Fibroblast of skin of right biceps (primary cell): ENCODE data around the gene MARCHF4.
A peak's percentile ranks its signal among the peaks of the same experiment; 100 is the strongest.

ENCODE experiments used
- DNase-seq: peaks from one replicate; pipeline ENCODE4 v3.0.0-alpha.2; 2013

The MARCHF4 gene, protein sequence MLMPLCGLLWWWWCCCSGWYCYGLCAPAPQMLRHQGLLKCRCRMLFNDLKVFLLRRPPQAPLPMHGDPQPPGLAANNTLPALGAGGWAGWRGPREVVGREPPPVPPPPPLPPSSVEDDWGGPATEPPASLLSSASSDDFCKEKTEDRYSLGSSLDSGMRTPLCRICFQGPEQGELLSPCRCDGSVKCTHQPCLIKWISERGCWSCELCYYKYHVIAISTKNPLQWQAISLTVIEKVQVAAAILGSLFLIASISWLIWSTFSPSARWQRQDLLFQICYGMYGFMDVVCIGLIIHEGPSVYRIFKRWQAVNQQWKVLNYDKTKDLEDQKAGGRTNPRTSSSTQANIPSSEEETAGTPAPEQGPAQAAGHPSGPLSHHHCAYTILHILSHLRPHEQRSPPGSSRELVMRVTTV

DNA sequence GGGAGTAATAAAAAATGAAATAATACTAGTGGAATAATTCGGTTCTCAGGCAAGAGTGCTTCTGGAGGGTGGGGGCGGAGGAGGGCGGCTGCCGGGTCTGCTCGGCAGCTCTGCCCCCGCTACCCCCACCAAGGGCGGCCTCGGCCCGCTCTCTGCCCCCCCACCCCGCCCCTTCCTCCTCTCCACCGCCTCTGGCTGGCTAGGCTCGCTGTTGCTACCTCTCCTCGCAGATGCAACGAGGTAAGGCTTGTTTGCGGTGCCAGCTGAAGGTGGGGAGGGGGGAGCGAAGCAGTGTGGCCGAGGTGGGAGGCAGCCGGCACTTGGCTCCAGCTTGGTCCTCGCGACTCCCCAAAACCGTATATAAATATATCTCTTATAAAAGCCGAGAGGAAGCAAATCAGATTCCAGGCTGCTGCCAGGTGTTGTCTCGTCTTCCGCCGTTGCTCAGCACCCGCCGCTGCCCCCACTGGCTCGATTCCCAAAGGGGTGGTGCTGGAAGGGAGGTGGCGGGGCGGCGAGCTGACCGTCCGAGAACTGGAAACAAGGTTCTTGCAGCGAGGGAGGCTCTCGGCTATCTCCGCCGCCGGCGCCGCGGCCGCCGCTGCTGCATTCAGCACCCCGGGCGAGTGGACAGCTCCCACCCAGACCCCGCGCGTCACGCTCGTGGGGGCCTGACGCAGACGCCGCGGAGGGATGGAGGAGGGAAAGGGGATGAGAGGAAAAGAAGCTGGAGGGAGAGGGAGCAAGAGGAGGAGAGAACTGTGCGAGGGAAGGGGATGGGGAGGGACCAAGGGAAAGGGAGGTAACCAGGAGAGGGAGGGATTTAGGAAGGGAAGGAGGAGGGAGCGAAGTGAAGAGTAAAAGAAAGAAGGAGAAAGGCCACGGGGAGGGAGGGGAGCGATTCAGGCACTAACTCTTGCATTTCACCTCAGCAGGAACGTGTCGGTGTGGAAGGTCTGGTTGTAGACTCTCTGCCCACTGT is at the start of gene MARCHF4:
Gene MARCHF4 (minus strand): TSS at position 763 of the 982 bp plus-strand sequence. CDS start 2,223 bp downstream, outside the sequence.
- DNase-seq = peak; percentile 86

DNA sequence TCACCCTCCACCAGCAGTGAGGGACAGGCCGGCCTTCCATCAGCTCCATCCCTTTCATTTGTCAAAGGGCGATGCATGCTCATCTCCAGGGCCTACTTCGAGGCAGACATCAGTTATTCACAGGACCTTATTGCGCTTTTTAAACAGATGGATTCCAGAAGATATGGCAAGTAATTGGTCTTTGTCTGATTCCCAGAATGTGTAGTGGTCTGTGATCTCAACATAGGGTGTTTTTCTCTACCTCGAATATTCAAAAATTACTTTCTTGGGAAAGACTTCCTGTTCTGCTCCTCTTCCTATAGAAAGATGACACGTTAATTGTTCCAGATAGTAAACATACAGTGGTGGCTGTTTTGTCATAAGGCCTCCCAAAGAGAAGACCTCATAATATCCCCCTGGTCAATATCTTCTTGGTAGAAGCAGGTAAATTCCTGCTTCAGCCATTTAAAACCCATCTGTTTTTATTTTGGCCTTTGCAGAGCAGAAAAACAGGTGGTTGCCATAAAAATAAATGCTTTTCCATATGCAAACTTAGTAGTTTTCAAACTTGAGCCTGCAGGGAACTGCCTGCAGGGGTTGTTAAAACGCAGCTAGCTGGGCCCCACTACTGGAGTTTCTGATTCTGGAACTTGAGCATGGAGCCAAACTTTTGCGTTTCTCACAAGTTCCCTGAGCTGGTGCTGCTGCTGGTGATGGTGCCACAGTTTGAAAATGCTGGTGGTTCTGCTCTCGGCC is 48.3 kb upstream of the MARCHF4 start:
- DNase-seq = no peak

DNA sequence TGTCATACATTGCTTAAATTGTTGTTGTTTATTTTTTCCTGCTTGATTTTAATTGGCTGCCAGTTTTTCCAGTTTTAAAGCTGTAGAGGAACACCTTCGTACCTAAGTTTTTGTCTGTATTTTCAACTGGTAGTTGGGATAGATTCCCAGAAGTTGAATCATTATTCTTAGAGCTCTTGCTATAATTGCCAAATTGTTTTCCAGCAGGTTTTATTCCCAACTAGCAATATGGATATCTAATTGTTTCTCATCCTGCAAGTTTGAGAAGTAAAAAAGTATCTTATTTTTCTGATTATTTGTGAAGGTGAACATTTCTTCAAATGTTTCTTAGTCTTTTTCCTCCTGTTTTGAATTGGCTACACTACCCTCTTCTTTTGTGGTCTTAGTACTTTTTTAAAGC is 46.7 kb upstream of the MARCHF4 start:
- no peak for DNase-seq

DNA sequence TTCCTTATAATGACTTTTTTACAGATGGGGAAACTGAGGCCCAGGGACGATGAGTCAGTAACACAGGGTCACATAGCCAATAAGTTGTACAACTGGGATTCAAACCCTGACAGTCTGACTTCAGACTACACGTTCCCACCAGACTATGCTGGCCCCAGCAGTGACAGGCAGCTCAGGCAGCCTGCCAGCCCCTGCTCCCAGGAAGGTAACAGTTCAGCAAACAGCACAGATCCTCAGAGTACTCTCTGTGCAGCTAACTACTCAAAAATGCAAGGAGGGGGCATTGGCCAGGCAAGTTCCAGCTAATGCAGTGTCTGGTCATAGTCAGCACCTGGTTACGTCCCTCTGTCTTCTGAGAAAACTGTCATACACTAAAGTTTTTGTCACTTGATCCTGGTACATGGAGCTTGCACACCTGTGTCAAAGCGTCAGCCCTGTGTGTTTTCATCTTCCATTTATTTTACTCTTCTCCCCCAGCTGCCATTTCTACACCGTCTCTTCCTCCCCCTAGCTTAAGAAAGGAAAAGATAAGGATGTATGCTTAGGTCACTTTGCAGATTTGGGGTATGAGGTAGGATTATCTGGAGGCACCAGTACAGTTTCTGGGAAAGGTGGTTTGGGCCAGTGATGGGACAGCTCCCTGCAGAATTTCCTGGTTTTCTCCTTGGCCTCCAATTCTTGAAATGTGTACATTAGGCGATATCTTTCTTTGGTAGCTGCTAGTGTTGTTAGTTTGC is 44.5 kb upstream of the MARCHF4 start:
- DNase-seq = no peak

DNA sequence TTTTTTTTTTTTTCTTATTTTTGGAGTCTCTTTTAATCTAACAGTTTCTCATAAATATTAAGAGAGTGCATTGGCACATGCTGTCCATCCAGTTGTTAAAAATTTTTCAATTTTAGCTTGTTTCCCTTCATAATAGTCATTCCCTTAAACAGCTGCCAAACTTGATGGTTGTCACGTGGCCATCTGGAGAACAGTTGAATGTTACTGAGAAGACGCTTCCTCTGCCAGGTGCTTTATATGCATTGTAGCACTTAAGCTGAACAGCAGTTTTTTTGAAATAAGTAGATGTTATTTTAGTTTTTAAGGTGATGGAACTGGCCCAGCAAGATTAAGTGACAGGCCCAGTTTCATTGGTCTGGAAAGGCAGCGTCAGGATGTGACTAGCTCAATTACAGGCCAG is 43.3 kb upstream of the MARCHF4 start:
- no peak for DNase-seq

DNA sequence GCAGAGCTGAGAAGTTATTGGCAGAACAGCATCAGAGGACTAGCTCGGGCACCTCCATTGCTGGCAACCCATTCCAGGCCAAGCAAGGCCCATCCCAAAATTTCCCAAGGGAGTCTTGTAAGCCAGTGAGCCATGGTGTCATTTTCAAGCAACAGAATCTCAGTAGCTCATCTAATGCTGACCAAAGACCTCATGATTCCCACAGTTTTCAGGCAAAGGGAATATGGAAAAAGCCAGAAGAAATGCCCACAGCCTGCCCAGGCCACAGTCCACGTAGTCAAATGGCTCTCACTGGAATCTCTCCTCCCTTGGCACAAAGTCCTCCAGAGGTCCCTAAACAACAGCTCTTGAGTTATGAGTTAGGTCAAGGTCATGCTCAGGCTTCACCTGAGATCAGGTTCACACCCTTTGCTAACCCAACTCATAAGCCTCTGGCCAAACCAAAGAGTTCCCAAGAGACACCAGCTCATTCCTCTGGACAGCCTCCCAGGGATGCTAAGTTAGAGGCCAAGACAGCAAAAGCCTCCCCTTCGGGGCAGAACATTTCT is 42.6 kb upstream of the MARCHF4 start:
- no peak for DNase-seq

DNA sequence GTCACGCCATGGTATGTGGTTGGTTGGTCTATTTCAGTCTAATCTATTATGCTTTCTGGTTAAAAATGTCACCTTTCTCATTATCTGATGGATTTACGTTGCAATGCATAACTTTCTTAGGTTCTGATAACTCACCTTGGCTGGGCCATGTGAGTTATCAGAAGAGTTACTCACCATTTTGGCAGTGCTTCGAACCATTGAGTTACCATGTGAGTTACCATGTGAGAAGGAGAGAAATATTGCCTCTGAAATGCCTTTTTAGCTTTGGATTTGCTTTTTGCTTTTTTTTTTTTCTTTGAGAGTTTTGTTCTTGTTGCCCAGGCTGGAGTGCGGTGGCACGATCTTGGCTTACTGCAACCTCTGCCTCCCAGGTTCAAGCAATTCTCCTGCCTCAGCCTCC is 41.6 kb upstream of the MARCHF4 start:
- no peak for DNase-seq

DNA sequence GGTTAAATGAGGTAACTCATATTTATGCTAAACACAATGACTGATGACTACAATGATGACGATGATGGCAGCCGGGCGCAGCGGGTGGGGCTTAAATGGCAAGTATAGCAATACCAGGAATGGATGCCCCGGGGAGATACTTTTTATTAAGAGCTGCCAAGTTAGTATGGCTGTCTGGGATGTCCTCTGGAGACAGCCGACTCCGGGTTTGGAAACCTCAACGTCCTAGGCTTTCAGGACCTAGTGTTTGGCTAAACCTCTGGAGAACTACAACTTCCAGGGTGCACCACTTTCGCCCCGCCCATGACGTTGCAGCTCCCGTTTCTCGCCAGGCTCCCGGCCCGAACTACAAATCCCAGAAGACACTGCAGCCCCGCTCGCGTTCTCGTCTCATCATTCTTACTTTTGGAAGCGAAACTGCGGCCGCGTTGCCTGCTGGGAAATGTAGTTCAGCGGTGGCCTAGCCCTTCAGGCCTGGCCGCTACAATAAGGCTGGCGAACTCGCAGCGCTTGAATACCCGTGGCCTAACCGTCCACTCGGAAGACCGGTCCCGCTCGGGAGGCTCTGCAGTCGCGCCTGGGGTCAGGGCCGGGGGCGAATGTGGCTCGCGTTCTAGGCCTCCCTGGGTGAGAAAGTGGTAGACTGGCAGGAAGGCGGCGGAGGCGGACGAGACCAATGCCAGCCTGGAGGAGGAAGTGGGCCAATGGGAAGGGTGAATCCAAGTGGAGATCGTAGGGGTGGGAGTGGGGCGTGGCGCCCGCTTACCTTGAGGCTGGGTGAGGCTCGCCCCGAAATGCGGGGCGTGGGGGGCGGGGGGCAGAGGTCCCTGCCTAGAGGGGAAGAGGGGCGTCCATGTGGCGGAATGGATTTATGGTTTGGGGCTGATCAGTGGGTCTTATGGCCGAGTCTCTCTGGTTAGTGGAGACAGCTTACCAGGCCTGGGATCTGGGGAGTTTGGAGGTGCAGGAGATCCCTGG is 40.0 kb upstream of the MARCHF4 start, which contains the start of gene SMARCAL1:
Gene SMARCAL1 (plus strand): TSS at position 463 of the 978 bp plus-strand sequence. CDS start 2,221 bp downstream, outside the sequence.
- peak; percentile 98 for DNase-seq

DNA sequence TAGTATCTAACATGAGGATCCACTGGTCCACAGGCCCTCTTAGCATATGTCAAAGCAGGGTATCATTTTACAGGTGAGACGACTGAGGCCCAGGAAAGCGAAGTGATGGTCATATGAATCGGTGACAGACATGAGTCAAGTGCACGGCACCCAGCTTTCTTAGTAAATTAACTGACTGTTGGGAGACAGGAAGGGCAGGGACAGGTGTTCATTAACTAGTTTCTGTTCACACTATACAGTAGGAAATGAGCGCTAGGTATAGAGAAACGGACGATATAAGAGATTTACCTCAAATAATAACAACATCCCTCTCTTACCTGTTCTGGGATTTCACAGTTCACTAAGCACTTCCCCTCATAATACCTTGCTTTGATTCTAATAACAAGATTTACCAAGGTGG is 38.3 kb upstream of the MARCHF4 start:
- no peak for DNase-seq

DNA sequence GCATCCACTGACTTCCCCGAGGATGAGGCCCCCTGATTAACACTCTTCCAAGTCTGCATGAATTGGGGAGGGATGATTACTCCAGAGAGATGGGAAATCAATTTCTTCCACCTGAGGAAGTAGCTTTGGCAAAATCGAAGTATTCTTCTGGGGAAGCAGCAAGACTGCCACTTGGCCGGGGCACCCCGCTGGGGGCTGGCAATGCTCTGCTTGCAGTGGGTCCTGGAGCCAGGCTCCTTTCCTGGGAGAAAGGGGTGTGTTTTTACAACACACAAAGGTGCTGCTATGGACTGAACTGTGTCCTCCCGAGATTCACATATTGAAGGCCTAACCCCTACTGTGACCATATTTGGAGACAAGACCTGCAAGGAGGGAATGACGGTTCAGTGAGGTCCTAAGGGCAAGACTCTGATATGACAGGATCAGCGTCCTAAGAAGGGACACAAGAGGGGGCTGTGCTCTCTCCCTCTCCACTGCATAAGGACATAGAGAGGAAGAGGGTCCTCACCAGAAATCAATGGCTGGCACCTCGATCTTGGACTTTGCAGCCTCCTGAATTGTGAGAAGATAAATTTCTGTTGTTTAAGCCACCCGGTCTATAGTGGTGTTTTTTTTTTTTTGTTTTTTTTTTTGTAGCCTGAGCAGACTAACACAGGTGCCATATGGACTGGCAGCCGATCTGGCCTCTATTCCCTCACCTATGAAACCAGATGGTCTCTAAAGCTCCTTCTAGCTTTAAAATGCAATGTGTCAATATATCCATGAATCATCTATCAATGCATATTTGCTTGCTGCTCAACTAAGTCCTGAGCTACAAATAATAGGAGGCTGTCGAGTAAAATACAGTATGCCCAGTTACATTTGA is 36.4 kb upstream of the MARCHF4 start:
- no peak for DNase-seq

DNA sequence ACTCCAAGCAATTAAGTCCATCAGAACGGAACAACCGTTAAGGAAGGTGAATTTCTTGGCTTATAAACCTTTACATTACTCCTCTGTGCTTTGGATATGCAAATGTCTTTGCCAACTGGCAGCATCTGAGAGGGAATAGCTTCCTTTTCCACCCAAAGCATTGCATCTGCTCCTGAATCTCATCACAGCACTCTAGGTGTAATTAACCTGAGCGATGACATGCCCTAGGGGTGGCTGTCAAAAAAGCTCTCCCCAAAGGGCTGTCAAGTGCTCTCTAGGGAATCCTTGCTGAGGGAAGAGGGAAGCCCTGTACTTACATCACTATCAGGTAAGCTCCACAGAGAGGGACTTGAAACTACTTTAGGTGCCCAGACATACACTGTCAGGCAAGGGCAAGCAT is 34.5 kb upstream of the MARCHF4 start:
- DNase-seq = no peak

DNA sequence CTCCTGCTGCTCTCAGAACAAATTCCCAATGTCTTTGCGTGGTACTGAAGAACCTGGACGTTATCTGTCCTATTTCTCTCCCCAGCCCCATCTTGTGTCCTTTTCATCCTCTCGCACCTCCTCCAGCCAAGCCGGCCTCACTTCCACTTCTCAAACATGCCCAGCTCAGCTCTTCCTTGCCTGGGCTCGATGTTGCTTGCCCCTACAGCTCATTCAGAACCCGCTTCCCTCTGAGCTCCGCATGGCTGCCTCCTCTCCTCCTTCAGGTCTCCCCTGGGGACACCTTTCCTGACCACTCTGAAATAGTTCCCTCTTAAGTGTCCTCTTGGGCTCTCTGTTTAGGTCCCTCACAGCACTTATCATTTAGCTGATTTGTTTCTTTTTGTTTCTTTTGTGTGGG is 33.3 kb upstream of the MARCHF4 start:
- DNase-seq = no peak

DNA sequence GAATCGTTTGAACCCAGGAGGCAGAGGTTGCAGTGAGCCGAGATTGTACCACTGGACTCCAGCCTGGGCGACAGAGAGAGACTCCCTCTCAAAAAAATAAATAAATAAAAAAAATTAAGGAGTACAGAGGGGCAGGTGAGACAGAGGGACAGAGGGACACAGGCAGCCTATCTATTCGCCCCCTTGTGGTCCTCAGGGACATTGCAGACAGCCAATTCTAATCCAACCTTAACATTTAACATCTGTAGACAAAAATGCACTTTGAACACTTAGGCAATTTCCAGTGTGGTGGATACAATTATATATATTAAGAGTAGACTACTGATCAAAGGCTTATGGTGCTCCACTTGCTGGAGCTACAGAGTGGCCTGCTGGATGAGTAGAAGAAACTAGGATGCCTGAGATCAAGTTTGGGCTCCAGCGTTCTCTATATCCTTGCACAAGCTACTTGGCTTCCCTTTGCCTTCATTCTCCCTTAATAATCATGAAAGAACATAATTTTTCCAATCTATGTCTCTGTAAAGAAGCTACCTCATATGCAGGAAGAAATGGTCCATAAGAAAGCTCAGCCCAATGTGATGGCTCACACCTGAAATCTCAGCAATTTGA is 31.8 kb upstream of the MARCHF4 start:
- DNase-seq = peak; percentile 37

DNA sequence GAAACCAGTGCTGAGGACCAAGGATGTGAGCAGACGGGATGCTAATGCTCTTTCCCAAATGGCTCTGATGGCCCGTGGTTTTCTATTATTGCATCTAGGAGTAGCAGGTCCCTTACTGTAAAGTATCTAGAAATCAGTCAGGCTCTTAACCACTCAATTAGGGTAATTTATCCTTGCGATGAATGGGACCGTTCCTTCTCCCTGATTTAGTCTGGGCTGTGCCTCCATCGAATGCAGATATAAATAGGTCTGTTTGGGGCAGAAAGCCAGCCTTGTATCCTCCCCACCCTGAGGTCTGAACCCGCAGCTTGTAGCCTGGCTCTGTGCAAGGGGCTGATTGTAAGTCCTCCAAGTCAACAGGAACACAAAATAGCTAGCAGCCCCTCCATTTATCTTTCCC is 30.5 kb upstream of the MARCHF4 start:
- DNase-seq = no peak

DNA sequence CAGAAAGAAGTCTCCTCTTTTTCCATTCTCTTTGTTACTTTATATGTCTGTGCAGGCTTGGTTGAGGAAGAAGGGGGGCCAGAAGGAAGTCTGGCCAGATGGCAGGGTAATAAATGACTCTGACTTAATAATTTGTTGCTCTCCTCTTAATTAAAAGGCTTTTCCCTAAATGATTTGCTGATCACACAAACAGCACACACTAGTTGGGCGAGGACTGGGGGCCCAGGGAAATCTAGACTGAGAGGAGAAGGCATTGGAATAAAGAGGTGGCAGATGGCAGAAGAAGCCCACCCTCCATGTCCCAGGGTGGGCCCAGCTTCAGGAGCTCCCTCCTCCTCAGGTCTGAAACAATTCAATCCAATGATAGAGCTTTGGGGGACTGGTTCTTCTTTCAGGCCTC is 27.3 kb upstream of the MARCHF4 start:
- no peak for DNase-seq

DNA sequence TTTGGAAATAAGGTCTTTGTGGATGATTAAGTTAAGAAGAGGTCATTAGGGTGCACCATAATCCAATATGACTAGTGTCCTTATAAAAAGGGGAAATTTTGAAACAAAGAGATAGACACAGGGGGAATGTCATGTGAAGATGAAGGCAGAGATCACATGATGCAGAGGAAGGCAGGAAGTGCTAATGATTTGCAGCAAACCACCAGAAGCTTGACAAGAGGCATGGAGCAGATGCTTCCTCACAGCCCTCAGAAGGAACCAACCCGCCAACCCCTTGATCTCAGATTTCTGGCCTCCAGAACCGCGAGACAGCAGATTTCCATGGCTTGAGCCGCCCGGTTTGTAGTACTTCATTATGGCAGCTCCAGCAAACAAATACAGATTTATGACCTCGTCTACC is 22.6 kb upstream of the MARCHF4 start:
- no peak for DNase-seq

DNA sequence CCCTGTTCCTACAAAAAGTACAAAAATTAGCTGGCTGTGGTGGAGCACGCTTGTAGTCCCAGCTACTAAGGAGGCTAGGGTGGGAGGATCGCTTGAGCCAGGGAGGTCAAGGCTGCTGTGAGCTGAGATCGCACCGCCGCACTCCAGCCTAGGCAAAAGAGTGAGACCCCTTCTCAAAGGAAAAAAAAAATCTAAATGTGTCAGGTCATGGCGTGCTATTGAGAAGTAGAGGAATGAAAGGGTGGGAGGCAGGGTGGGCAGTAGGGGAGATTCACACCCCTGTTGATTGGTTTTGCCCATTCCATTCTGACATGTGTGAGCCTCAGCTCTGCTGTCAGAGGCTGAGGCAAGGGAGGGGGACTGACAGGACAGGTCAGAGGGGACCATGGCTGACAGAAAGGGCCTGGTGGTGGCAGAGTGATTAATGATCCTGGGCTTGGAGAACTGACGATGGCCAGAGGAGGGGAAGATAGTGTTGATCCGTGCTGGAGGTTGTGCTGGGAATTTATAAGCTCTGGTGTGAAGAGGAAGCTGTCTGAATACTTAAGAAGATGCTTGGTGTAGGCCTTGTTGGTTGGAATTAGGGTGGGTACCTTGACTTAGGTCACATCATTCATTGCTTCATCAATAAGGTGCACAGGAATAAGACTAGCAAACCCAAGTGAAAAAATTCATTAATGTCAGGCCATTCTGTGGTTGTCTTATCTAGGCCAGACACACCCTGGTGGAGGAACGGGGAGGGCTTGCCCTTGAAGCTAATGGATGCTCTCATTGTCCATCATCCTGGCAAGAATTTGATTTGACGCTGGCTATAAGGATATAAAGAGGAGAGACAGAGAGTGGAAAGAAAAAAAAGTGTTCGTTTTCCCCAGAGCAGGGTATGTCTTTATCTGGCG is 20.9 kb upstream of the MARCHF4 start:
- DNase-seq = no peak

DNA sequence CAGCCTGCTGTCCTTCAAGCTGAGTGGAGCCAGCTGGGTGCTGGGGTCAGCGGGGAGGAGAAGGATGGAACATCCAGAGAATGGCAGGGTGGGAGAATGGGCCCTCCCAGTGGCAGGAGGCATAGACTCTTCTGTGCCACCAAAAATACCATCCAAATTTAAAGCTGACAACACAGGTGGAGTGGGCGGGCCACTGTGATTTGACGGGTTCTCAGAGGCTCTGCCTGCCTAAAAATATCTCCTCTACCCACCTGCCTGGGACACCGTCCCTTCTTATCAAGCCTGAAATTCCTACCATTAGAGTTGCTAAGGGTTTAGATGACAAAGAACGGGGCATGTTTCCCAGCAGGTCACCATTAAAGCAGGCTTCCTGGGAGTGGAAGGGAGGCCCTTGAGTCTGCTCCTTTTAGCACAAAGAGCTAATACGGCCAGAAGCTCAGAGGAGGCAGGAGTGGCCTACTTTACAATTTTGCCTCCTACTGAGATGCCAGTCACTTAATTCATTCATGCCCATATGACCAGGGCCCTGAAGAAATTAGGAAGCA is 19.8 kb upstream of the MARCHF4 start:
- no peak for DNase-seq
